AG09319 (cell line): Measurements from ENCODE around the gene SNRNP200.

Experiments used
- DNase-seq: peaks from one replicate; pipeline ENCODE4 v3.0.0-alpha.2; 2010; ENCODE audit warnings: low read depth; ENCODE audit errors: extremely low read depth
- CTCF ChIP-seq: IDR thresholded peaks from 2 replicates; pipeline ENCODE4 v1.5.1; 2011; ENCODE audit warnings: low read depth, mild to moderate bottlenecking, inconsistent platforms, low read length, moderate library complexity

The SNRNP200 gene

GRCh38 chr2:96344011-96344410 is 38.7 kb upstream of the SNRNP200 start:
- DNase-seq: no peak
- no peak for TF ChIP-seq CTCF

- no peak for TF ChIP-seq CTCF
- peak; percentile 34 for DNase-seq
These were observed 36.7 kb upstream of the SNRNP200 start for GRCh38 chr2:96342085-96342484.

- no peak for DNase-seq
- TF ChIP-seq CTCF: no peak
These were observed 36.3 kb upstream of the SNRNP200 start for GRCh38 chr2:96341641-96342040.

GRCh38 chr2:96340493-96341414 is 35.4 kb upstream of the SNRNP200 start:
- TF ChIP-seq CTCF: no peak
- no peak for DNase-seq

- no peak for TF ChIP-seq CTCF
- no peak for DNase-seq
These were observed 31.5 kb upstream of the SNRNP200 start for GRCh38 chr2:96336873-96337272.

GRCh38 chr2:96336104-96336775 is 30.9 kb upstream of the SNRNP200 start:
- TF ChIP-seq CTCF: no peak
- no peak for DNase-seq

- no peak for TF ChIP-seq CTCF
- no peak for DNase-seq
These were observed 28.4 kb upstream of the SNRNP200 start for GRCh38 chr2:96333708-96334107.
